ENCODE measurements around the gene DAB2. TPM values are rescaled to one million over a fixed set of nuclear protein-coding genes. Genes with fewer than 3 reads are reported as not detected.

Gene DAB2
- total RNA-seq, 1 experiment from 2014 or later = 5.5 TPM

DNA sequence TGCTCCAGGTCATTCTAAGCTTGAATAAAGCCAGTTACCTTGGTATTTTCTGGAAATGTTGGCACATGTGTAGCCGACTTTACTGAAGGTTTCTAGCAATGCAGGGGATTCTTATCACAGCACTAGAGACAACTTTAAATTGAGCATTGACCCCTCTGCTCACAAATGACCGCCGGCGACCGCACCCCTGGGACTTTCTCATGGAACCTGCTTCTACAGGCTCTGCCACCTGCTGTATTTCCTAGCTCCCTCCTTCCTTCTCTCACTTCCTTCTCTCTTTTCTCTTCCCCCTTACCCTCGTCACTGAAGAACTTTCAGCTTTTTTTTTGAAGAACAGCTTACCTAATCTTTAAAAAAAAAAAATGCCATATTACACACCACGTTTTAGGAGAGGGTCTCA lies 30.9 kb upstream of the DAB2 start:
- Histone ChIP-seq H3K9me3 (ENCODE audit: control insufficient read depth in 1 of 2, insufficient read depth in 1 of 2, low read depth in 1 of 2, low read length in 2 of 2) (no peaks in the 10 kb centered on the region), H3K36me3 (ENCODE audit: control insufficient read depth in 1 of 2, insufficient read depth in 2 of 2, low read length in 2 of 2) (no peaks in the 10 kb centered on the region), H3K4me3 (replicated peaks in 1 of 2; ENCODE audit: low read depth in 1 of 2, low read length in 2 of 2) (no peak overlapping the region), H3K27me3 (ENCODE audit: insufficient read depth, low read length) (no peaks in the 10 kb centered on the region), H3K4me1 (ENCODE audit: control insufficient read depth in 1 of 2, insufficient read depth in 2 of 2, low read length in 2 of 2) (no peaks in the 10 kb centered on the region), H3K4me2 (ENCODE audit: low read length) (no peak overlapping the region), H4K20me1 (ENCODE audit: insufficient read depth) (no peaks in the 10 kb centered on the region), H3K9me2 (ENCODE audit: insufficient read depth) (no peaks in the 10 kb centered on the region), H2AFZ (ENCODE audit: low read depth, low read length, poor library complexity, severe bottlenecking) (no peak overlapping the region), H3K9ac (ENCODE audit: low read length) (no peak overlapping the region), H3K27ac (ENCODE audit: low read depth, low read length) (no peak overlapping the region), H3K79me2 (ENCODE audit: insufficient read depth, low read length) (no peaks in the 10 kb centered on the region)
- ChIA-PET CTCF (no interaction called here), RAD21 (ENCODE audit: low non-redundant PET in 1 of 2, low total read pairs in 2 of 2, uncharacterized antibody in 2 of 2, unreplicated experiment in 2 of 2) (no interaction called here), POLR2A (no interaction called here)
- no peak for DNase-seq (ENCODE audit: low read depth, low spot score)
- BruUV-seq (replicated peaks) = no TSS peak
- no peak for ATAC-seq
- TF ChIP-seq EGR1 (IDR thresholded peaks at IDR 0.05; ENCODE audit: low read depth) (no peak), SP1 (IDR thresholded peaks at IDR 0.05; ENCODE audit: low read depth) (no peak), EZH2phosphoT487 (IDR thresholded peaks at IDR 0.05; ENCODE audit: borderline replicate concordance) (no peak)
- intact Hi-C loops (cut with micrococcal nuclease) = no loop called here

GRCh38 chr5:39453606-39454005 lies 28.8 kb upstream of the DAB2 start:
- BruUV-seq (replicated peaks) = no TSS peak
- no peak for TF ChIP-seq POLR2AphosphoS5 (IDR thresholded peaks at IDR 0.05; ENCODE audit: low read depth, low read length)
- no peak for TF ChIP-seq ZNF274 (IDR thresholded peaks at IDR 0.05; ENCODE audit: low read depth, low read length)

More at GRCh38 chr5:39453606-39454005, 28.8 kb upstream of the DAB2 start:
- ChIA-PET POLR2A (no interaction called here), CTCF (interaction anchor here (1.0 kb wide), 1 partner anchor 77 kb away, joined by 4 read pairs; no protein-coding TSS in a partner anchor), RAD21 (ENCODE audit: low non-redundant PET in 1 of 2, low total read pairs in 2 of 2, uncharacterized antibody in 2 of 2, unreplicated experiment in 2 of 2) (no interaction called here)
- H3K4me2 ChIP-seq (ENCODE audit: low read length) = no peak overlapping the region
- DNase-seq (ENCODE audit: low read depth, low spot score) (no peak), ATAC-seq (no peak)
- intact Hi-C loops (cut with micrococcal nuclease) = no loop called here
- H3K4me1 ChIP-seq (ENCODE audit: control insufficient read depth in 1 of 2, insufficient read depth in 2 of 2, low read length in 2 of 2) = no peaks in the 10 kb centered on the region
- H3K9ac ChIP-seq (ENCODE audit: low read length) = no peak overlapping the region
- no peak overlapping the region for H3K4me3 ChIP-seq (replicated peaks in 1 of 2; ENCODE audit: low read depth in 1 of 2, low read length in 2 of 2)
- H3K9me2 ChIP-seq (ENCODE audit: insufficient read depth) = no peaks in the 10 kb centered on the region
- H3K36me3 ChIP-seq (ENCODE audit: control insufficient read depth in 1 of 2, insufficient read depth in 2 of 2, low read length in 2 of 2) = no peaks in the 10 kb centered on the region
- no peaks in the 10 kb centered on the region for H3K79me2 ChIP-seq (ENCODE audit: insufficient read depth, low read length)
- no peaks in the 10 kb centered on the region for H3K9me3 ChIP-seq (ENCODE audit: control insufficient read depth in 1 of 2, insufficient read depth in 1 of 2, low read depth in 1 of 2, low read length in 2 of 2)
- H3K27me3 ChIP-seq (ENCODE audit: insufficient read depth, low read length) = no peaks in the 10 kb centered on the region
- no peak overlapping the region for H3K27ac ChIP-seq (ENCODE audit: low read depth, low read length)
- H2AFZ ChIP-seq (ENCODE audit: low read depth, low read length, poor library complexity, severe bottlenecking) = no peak overlapping the region
- no peaks in the 10 kb centered on the region for H4K20me1 ChIP-seq (ENCODE audit: insufficient read depth)

Data from HCT116 (cell line).